H1 (cell line): ENCODE results near the gene TMEM229B. TPM values are rescaled to one million over a fixed set of nuclear protein-coding genes. Genes with fewer than 3 reads are reported as not detected.

ENCODE experiments used
- CTCF ChIA-PET: fragments of 300-600 bp; sonication (Branson Sonifier 250); formaldehyde crosslinking; loops from one replicate; lab custom pipeline; 2021; ENCODE audit not compliant: partially characterized antibody; lab: Charles Lee
- POLR2A ChIA-PET: fragments of 300-600 bp; sonication (Branson Sonifier 250); formaldehyde crosslinking; loops from one replicate; lab custom pipeline; 2021; ENCODE audit warnings: inconsistent platforms; ENCODE audit not compliant: partially characterized antibody; lab: Charles Lee
- DNase-seq, 2 experiments: peaks; one replicate each; pipeline versions ENCODE4 v3.0.0 to v3.0.0-alpha.2; 2010 to 2022; ENCODE audit warnings: low spot score in 2 of 2, low read depth in 1 of 2, mixed read lengths in 1 of 2
- FAIRE-seq: peaks from 2 replicates; lab custom pipeline; 2011; peaks lifted over from hg19 to GRCh38; lab: Jason Lieb, UNC
- H2AFZ ChIP-seq: 2 replicates; pipeline ENCODE4 v1.8.1; 2012; ENCODE audit warnings: low read length, inconsistent platforms
- H2AK5ac ChIP-seq: 2 replicates; pipeline ENCODE4 v1.6.1; 2013; ENCODE audit warnings: low read depth, low read length
- H2BK120ac ChIP-seq: replicated peaks from 2 replicates; pipeline ENCODE3; 2013; ENCODE audit warnings: low read depth, low read length, inconsistent platforms
- H2BK12ac ChIP-seq: 2 replicates; pipeline ENCODE4 v1.6.1; 2013; ENCODE audit warnings: low read depth, low read length
- H2BK15ac ChIP-seq: 2 replicates; pipeline ENCODE4 v1.6.1; 2013; ENCODE audit warnings: low read length
- H2BK20ac ChIP-seq: 2 replicates; pipeline ENCODE4 v1.6.1; 2013; ENCODE audit warnings: low read length
- H2BK5ac ChIP-seq: 2 replicates; pipeline ENCODE4 v1.6.1; 2013; ENCODE audit warnings: low read depth, low read length
- H3K14ac ChIP-seq: 2 replicates; pipeline ENCODE4 v1.6.1; 2013; ENCODE audit warnings: inconsistent platforms; ENCODE audit not compliant: insufficient read length
- H3K18ac ChIP-seq: 2 replicates; pipeline ENCODE4 v1.6.1; 2013; ENCODE audit warnings: low read length; ENCODE audit errors: extremely low read depth
- H3K23ac ChIP-seq: 2 replicates; pipeline ENCODE4 v1.6.1; 2013; ENCODE audit warnings: inconsistent platforms; ENCODE audit not compliant: insufficient read length
- H3K23me2 ChIP-seq: 2 replicates; pipeline ENCODE4 v1.6.1; 2013; ENCODE audit warnings: low read depth, low read length
- H3K27ac ChIP-seq: 2 replicates; pipeline ENCODE4 v1.6.1; 2011; ENCODE audit warnings: low read depth, low read length, inconsistent platforms
- H3K27me3 ChIP-seq, 4 experiments: replicated peaks in 1 of 4; 1 replicate in 1 of 4; 2 replicates in 3 of 4; pipeline versions ENCODE4 v1.6.1 to v1.8.1; 2011 to 2013; ENCODE audit warnings: low read length in 3 of 4, mild to moderate bottlenecking in 3 of 4, inconsistent platforms in 2 of 4, mixed read lengths in 2 of 4, moderate library complexity in 1 of 4; ENCODE audit not compliant: control insufficient read depth in 3 of 4, insufficient read depth in 3 of 4; ENCODE audit errors: extremely low read depth in 1 of 4
- H3K36me3 ChIP-seq, 4 experiments: 2 replicates each; pipeline versions ENCODE4 v1.6.1 to v1.8.1; 2011 to 2013; ENCODE audit warnings: mild to moderate bottlenecking in 4 of 4, low read length in 3 of 4, moderate library complexity in 2 of 4, control low read depth in 1 of 4, inconsistent platforms in 1 of 4; ENCODE audit not compliant: insufficient read depth in 4 of 4, control insufficient read depth in 2 of 4
- H3K4ac ChIP-seq: replicated peaks from 2 replicates; pipeline ENCODE3; 2013; ENCODE audit warnings: low read length, low read depth, mixed read lengths, inconsistent platforms; ENCODE audit not compliant: insufficient read length
- H3K4me1 ChIP-seq, 4 experiments: replicated peaks in 1 of 4; 1 replicate in 1 of 4; 2 replicates in 3 of 4; pipeline versions ENCODE4 v1.6.1 to v1.8.1; 2011 to 2013; ENCODE audit warnings: low read length in 3 of 4, inconsistent platforms in 2 of 4, mixed read lengths in 1 of 4; ENCODE audit not compliant: insufficient read depth in 4 of 4, control insufficient read depth in 3 of 4
- H3K4me2 ChIP-seq, 2 experiments: 2 replicates each; pipeline versions ENCODE4 v1.6.1 to v1.8.1; 2011 to 2013; ENCODE audit warnings: low read depth in 2 of 2, low read length in 2 of 2, control low read depth in 1 of 2, inconsistent platforms in 1 of 2, mild to moderate bottlenecking in 1 of 2; ENCODE audit not compliant: insufficient read depth in 1 of 2
- H3K4me3 ChIP-seq, 4 experiments: fragments of 200-600, 300-600 bp in 1 of 4; sonication (generic), shearing (Covaris generic), sonication (Bioruptor Twin) in 1 of 4; 2 replicates each; pipeline versions ENCODE4 v1.5.1 to v1.8.1; 2011 to 2016; ENCODE audit warnings: low read length in 4 of 4, low read depth in 3 of 4, control low read depth in 2 of 4, inconsistent platforms in 2 of 4, mild to moderate bottlenecking in 2 of 4, mixed read lengths in 1 of 4, moderate library complexity in 1 of 4; ENCODE audit not compliant: insufficient read depth in 2 of 4; ENCODE audit errors: extremely low read depth in 1 of 4
- H3K56ac ChIP-seq: replicated peaks from 2 replicates; pipeline ENCODE3; 2013; ENCODE audit warnings: low read depth, mild to moderate bottlenecking, mixed read lengths, low read length, inconsistent platforms; ENCODE audit not compliant: insufficient read length
- H3K79me1 ChIP-seq: 2 replicates; pipeline ENCODE4 v1.6.1; 2013; ENCODE audit warnings: low read depth, low read length, control low read depth
- H3K79me2 ChIP-seq, 2 experiments: 2 replicates each; pipeline versions ENCODE4 v1.6.1 to v1.8.1; 2012 to 2013; ENCODE audit warnings: low read length in 2 of 2, mild to moderate bottlenecking in 2 of 2, inconsistent platforms in 1 of 2; ENCODE audit not compliant: insufficient read depth in 2 of 2, control insufficient read depth in 1 of 2
- H3K9ac ChIP-seq, 4 experiments: replicated peaks in 1 of 4; 1 replicate in 1 of 4; 2 replicates in 3 of 4; pipeline versions ENCODE4 v1.6.1 to v1.8.1; 2011 to 2013; ENCODE audit warnings: low read depth in 3 of 4, low read length in 3 of 4, control low read depth in 2 of 4, mild to moderate bottlenecking in 2 of 4, moderate library complexity in 2 of 4, inconsistent platforms in 1 of 4; ENCODE audit errors: extremely low read depth in 1 of 4
- H3K9me3 ChIP-seq, 2 experiments: 2 replicates each; pipeline versions ENCODE4 v1.6.1 to v1.8.1; 2012 to 2013; ENCODE audit warnings: mild to moderate bottlenecking in 2 of 2, moderate library complexity in 2 of 2, control low read depth in 1 of 2, inconsistent platforms in 1 of 2, low read depth in 1 of 2, low read length in 1 of 2, mixed read lengths in 1 of 2; ENCODE audit not compliant: insufficient read depth in 2 of 2
- H4K20me1 ChIP-seq, 2 experiments: replicated peaks in 1 of 2; 2 replicates each; pipeline versions ENCODE3 to v1.8.1; 2011 to 2013; ENCODE audit warnings: inconsistent platforms in 2 of 2, low read length in 2 of 2, mild to moderate bottlenecking in 1 of 2; ENCODE audit not compliant: insufficient read depth in 2 of 2, control insufficient read depth in 1 of 2
- H4K5ac ChIP-seq: 2 replicates; pipeline ENCODE4 v1.6.1; 2013; ENCODE audit warnings: low read length, low read depth, mixed read lengths, inconsistent platforms; ENCODE audit not compliant: insufficient read length
- H4K8ac ChIP-seq: 2 replicates; pipeline ENCODE4 v1.8.0; 2013; ENCODE audit warnings: mild to moderate bottlenecking, moderate library complexity, low read length, inconsistent platforms; ENCODE audit not compliant: insufficient read depth; ENCODE audit errors: extremely low read depth
- H4K91ac ChIP-seq: replicated peaks from 2 replicates; pipeline ENCODE3; 2013; ENCODE audit warnings: low read length, mixed read lengths, inconsistent platforms; ENCODE audit not compliant: insufficient read length
- CBX5 ChIP-seq: fragments of 300-800, 300-1000 bp; sonication (generic); IDR thresholded peaks from 2 replicates; pipeline ENCODE4 v1.7.1; 2016; ENCODE audit warnings: antibody characterized with exemption, low read length, low read depth
- CTBP2 ChIP-seq: IDR thresholded peaks from 2 replicates; pipeline ENCODE4 v1.7.0; 2011; ENCODE audit warnings: borderline replicate concordance, mild to moderate bottlenecking, moderate library complexity, mixed read lengths, low read length; ENCODE audit not compliant: insufficient read depth, insufficient read length
- E2F6 ChIP-seq: IDR thresholded peaks from 2 replicates; pipeline ENCODE4 v1.6.1; 2012; ENCODE audit warnings: inconsistent platforms
- MAFK ChIP-seq: IDR thresholded peaks from 2 replicates; pipeline ENCODE4 v1.6.1; 2012; ENCODE audit warnings: low read depth, mild to moderate bottlenecking, improper control_type of control experiment, low read length
- POLR2A ChIP-seq, 2 experiments: IDR thresholded peaks; 1 replicate in 1 of 2; 2 replicates in 1 of 2; pipeline ENCODE4 v1.6.1; 2011; ENCODE audit warnings: low read depth in 2 of 2, low read length in 2 of 2, mild to moderate bottlenecking in 2 of 2; ENCODE audit errors: control extremely low read depth in 1 of 2
- RFX5 ChIP-seq: IDR thresholded peaks from 2 replicates; pipeline ENCODE4 v1.6.1; 2011; ENCODE audit warnings: low read depth, low read length, improper control_type of control experiment, borderline replicate concordance
- SIN3A ChIP-seq, 2 experiments: IDR thresholded peaks in 1 of 2; conservative IDR thresholded peaks in 1 of 2; 2 replicates each; pipeline ENCODE4 v1.6.1; 2011 to 2012; ENCODE audit warnings: low read length in 2 of 2, improper control_type of control experiment in 1 of 2, low read depth in 1 of 2, mild to moderate bottlenecking in 1 of 2
- SP2 ChIP-seq: IDR thresholded peaks from 2 replicates; pipeline ENCODE4 v1.6.1; 2012; ENCODE audit warnings: mild to moderate bottlenecking, low read length, inconsistent platforms
- TAF1 ChIP-seq: IDR thresholded peaks from 2 replicates; pipeline ENCODE4 v1.6.1; 2011; ENCODE audit warnings: mild to moderate bottlenecking, low read depth, low read length
- TBP ChIP-seq: IDR thresholded peaks from 2 replicates; pipeline ENCODE4 v1.6.1; 2011; ENCODE audit warnings: low read depth, low read length, improper control_type of control experiment
- ZNF274 ChIP-seq: IDR thresholded peaks from 2 replicates; pipeline ENCODE4 v1.7.0; 2012; ENCODE audit warnings: low read length, borderline replicate concordance; ENCODE audit errors: extremely low read depth
- WGBS, 2 experiments: shearing (Covaris generic) in 1 of 2; methylation state at CpG; one replicate each; pipeline versions ENCODE4 v1.1.6 to v1.1.7; 2013 to 2015; ENCODE audit warnings: low lambda C conversion rate in 2 of 2, mixed read lengths in 2 of 2, inconsistent platforms in 1 of 2, low coverage in 1 of 2, missing lambda C conversion rate in 1 of 2; ENCODE audit not compliant: insufficient replicate concordance in 2 of 2, insufficient coverage in 1 of 2, insufficient read length in 1 of 2; ENCODE audit errors: extremely low coverage in 1 of 2, missing lambda C conversion rate in 1 of 2; 5-methylcytosine and 5-hydroxymethylcytosine counted together
- polyA plus RNA-seq, 7 experiments: library from polyadenylated mRNA; depleted of rRNA in 3 of 7; stranded (reverse) in 5 of 7; unstranded in 2 of 7; fragments of >200 nt in 5 of 7; fragments of 200-250 nt in 2 of 7; gene quantifications; 1 replicate in 5 of 7; 2 replicates in 1 of 7; 4 replicates in 1 of 7; pipeline versions ENCODE4 v1.2.1 to v1.2.3, GENCODE V29; 2011 to 2013; ENCODE audit warnings: missing spikeins in 2 of 7, mixed read lengths in 2 of 7
- total RNA-seq: library from RNA; stranded (reverse); fragmentation: NEBNext Ultra II Directional; extraction: Animal tissue kit (Norgen Biotek cat#: 25700); gene quantifications from 2 replicates; pipeline ENCODE4 v1.2.1, GENCODE V29; 2021

The TMEM229B gene
- total and polyA plus RNA-seq, 2 of the 8 experiments (the other 6 are each of a cell fraction or from before 2014, with no cell fraction given), result 0.73 to 0.85 TPM

- Histone ChIP-seq H3K4ac (no peak overlapping the region), H2BK12ac (no peak overlapping the region), H4K5ac (no peak overlapping the region), H2BK20ac (no peak overlapping the region), H2AK5ac (no peak overlapping the region), H4K91ac (no peak overlapping the region), H2BK5ac (no peak overlapping the region), H3K18ac (no peak overlapping the region), H3K56ac (no peak overlapping the region), H3K27me3 (no peaks in the 10 kb centered on the region), H3K79me1 (no peaks in the 10 kb centered on the region), H3K36me3 (no peaks in the 10 kb centered on the region), H4K8ac (no peak overlapping the region), H3K9ac (no peak overlapping the region), H3K4me2 (no peak overlapping the region), H3K9me3 (no peaks in the 10 kb centered on the region), H3K23me2 (no peaks in the 10 kb centered on the region), H3K4me1 (no peaks in the 10 kb centered on the region), H2BK120ac (no peak overlapping the region), H3K27ac (no peak overlapping the region), H3K23ac (no peak overlapping the region), H2AFZ (no peak overlapping the region), H2BK15ac (no peak overlapping the region), H3K79me2 (no peaks in the 10 kb centered on the region), H4K20me1 (no peaks in the 10 kb centered on the region), H3K4me3 (no peak overlapping the region), H3K14ac (no peak overlapping the region)
- CTCF ChIA-PET, result interaction anchor here (0.8 to 3.2 kb wide), 6 partner anchors 15 to 103 kb away, joined by 3 to 36 read pairs (median 4); no protein-coding TSS in a partner anchor
- POLR2A ChIA-PET, result interaction anchor here (1.2 kb wide), 1 partner anchor 25 kb away, joined by 3 read pairs; no protein-coding TSS in a partner anchor
- FAIRE-seq, result no peak
- WGBS, 2 experiments, result 90% methylated on average over 8 of the region's 8 CpGs; no CpG with 5 or more reads in 1 of the 2 experiments
- no peak for DNase-seq
- TF ChIP-seq SIN3A (conservative IDR thresholded peaks at IDR 0.05 in 1 of 2, IDR thresholded peaks at IDR 0.05 in 1 of 2; ENCODE audit: low read depth in 1 of 2, low read length in 2 of 2) (no peak), TBP (no peak), MAFK (no peak), RFX5 (no peak), ZNF274 (no peak), E2F6 (no peak), POLR2A (IDR thresholded peaks at IDR 0.05; ENCODE audit: control extremely low read depth in 1 of 2, low read depth in 2 of 2, low read length in 2 of 2) (no peak), SP2 (no peak), TAF1 (no peak), CTBP2 (no peak), CBX5 (no peak)
Measured at GRCh38 chr14:67482231-67483164, 6.0 kb downstream of the TMEM229B start.
